Omental fat pad (tissue), 4 donors: ENCODE results near the gene HPS6. TPM values are rescaled to one million over a fixed set of nuclear protein-coding genes. Genes with fewer than 3 reads are reported as not detected.

Source experiments
- ATAC-seq: fragments of 150-250 bp; one replicate; pipeline ENCODE4 v1.9.1; 2016; ENCODE audit warnings: mild to moderate bottlenecking, moderate library complexity; ENCODE audit not compliant: low FRiP score
- DNase-seq: peaks from one replicate; pipeline ENCODE4 v3.0.0-alpha.2; 2019; ENCODE audit warnings: low spot score
- total RNA-seq, 4 donors: library from RNA; depleted of rRNA; stranded (reverse); fragments of >200 nt; gene quantifications; one replicate each; pipeline ENCODE4 v1.1.0, GENCODE V29; 2016
- TF ChIP-seq, protein P1 (sequence below), 3 donors: fragments of 450-650 bp; IDR thresholded peaks; one replicate each; pipeline ENCODE4 v1.5.1; 2016 to 2017; ENCODE audit warnings: antibody characterized with exemption in 3 of 3, mild to moderate bottlenecking in 3 of 3, moderate library complexity in 2 of 3

HPS6 gene
- total RNA-seq, 4 donors from 2014 or later = 14.1 to 31.5 (median 22.5) TPM

- TF ChIP-seq, protein P1, sequence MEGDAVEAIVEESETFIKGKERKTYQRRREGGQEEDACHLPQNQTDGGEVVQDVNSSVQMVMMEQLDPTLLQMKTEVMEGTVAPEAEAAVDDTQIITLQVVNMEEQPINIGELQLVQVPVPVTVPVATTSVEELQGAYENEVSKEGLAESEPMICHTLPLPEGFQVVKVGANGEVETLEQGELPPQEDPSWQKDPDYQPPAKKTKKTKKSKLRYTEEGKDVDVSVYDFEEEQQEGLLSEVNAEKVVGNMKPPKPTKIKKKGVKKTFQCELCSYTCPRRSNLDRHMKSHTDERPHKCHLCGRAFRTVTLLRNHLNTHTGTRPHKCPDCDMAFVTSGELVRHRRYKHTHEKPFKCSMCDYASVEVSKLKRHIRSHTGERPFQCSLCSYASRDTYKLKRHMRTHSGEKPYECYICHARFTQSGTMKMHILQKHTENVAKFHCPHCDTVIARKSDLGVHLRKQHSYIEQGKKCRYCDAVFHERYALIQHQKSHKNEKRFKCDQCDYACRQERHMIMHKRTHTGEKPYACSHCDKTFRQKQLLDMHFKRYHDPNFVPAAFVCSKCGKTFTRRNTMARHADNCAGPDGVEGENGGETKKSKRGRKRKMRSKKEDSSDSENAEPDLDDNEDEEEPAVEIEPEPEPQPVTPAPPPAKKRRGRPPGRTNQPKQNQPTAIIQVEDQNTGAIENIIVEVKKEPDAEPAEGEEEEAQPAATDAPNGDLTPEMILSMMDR (IDR thresholded peaks at IDR 0.05) = no peak
- ATAC-seq (no peak), DNase-seq (no peak)
These were observed 664 bp upstream of the HPS6 start for GRCh38 chr10:102064503-102064867.

DNA sequence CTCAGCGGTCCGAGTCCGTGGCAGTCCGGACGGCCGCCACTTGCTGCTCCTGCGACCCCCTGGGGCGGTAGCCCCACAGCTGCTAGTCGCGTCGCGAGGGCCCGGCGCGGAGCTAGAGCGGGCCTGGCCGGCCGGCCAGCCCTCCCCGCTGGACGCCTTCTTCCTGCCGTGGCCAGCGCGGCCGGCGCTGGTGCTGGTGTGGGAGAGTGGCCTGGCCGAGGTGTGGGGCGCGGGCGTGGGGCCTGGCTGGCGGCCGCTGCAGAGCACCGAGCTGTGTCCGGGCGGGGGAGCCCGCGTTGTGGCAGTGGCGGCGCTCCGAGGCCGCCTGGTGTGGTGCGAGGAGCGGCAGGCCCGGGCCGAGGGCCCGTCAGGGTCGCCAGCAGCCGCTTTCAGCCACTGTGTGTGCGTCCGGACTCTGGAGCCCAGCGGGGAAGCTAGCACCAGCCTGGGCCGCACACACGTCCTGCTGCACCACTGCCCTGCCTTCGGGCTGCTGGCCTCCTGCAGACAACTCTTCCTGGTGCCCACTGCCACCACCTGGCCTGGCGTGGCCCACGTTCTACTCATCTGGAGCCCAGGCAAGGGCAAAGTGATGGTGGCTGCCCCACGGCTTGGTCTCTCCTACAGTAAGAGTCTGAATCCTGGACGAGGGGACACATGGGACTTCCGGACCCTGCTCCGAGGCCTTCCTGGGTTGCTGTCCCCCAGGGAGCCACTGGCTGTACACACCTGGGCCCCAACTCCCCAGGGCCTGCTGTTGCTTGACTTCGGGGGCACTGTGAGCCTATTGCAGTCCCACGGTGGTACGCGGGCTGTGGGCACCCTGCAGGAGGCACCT, 631 bp downstream of the HPS6 start:
- TF ChIP-seq, protein P1 (IDR thresholded peaks at IDR 0.05) = no peak
- DNase-seq (no peak), ATAC-seq (peak; percentile 37)

GRCh38 chr10:102066399-102067088, 1.4 kb downstream of the HPS6 start:
- TF ChIP-seq, protein P1 (IDR thresholded peaks at IDR 0.05) = no peak
- ATAC-seq (no peak), DNase-seq (no peak)

GRCh38 chr10:102067091-102067916, 2.2 kb downstream of the HPS6 start:
- DNase-seq (no peak), ATAC-seq (no peak)
- TF ChIP-seq, protein P1 (IDR thresholded peaks at IDR 0.05) = no peak

GRCh38 chr10:102068216-102068615, 3.1 kb downstream of the HPS6 start:
- DNase-seq (peak; percentile 33), ATAC-seq (no peak)

DNA sequence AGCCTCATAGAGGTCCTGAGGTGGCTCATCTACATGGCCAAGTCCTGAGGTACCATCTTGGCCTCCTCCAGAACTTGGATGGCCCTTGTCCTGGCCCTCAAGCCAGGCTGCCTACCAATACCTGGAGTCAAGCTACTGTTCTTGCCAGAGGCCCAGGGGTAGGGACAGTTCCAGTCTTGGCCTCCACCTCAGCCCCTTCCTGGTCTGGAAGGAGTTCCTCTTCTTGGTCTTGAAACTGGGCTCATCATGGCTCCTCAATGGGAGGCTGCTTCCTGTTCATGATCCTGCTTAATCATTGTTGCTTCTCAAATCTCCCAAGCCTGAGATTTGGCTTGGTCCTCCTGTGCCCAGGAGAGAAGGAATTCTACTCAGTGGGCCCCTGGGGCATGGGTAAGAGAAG, 3.9 kb downstream of the HPS6 start:
- TF ChIP-seq, protein P1 (IDR thresholded peaks at IDR 0.05) = no peak
- no peak for ATAC-seq
- DNase-seq = no peak

More at GRCh38 chr10:102068216-102068615, 3.1 kb downstream of the HPS6 start:
- TF ChIP-seq, protein P1 (IDR thresholded peaks at IDR 0.05) = no peak
